GM12801 (cell line): ENCODE measurements around the gene MYORG.

Source experiments
- TF ChIP-seq, protein P1 (sequence below): IDR thresholded peaks from one replicate; pipeline ENCODE4 v1.5.1; 2011; ENCODE audit warnings: control low read depth; ENCODE audit not compliant: insufficient read length; ENCODE audit errors: extremely low read depth

MYORG gene

DNA sequence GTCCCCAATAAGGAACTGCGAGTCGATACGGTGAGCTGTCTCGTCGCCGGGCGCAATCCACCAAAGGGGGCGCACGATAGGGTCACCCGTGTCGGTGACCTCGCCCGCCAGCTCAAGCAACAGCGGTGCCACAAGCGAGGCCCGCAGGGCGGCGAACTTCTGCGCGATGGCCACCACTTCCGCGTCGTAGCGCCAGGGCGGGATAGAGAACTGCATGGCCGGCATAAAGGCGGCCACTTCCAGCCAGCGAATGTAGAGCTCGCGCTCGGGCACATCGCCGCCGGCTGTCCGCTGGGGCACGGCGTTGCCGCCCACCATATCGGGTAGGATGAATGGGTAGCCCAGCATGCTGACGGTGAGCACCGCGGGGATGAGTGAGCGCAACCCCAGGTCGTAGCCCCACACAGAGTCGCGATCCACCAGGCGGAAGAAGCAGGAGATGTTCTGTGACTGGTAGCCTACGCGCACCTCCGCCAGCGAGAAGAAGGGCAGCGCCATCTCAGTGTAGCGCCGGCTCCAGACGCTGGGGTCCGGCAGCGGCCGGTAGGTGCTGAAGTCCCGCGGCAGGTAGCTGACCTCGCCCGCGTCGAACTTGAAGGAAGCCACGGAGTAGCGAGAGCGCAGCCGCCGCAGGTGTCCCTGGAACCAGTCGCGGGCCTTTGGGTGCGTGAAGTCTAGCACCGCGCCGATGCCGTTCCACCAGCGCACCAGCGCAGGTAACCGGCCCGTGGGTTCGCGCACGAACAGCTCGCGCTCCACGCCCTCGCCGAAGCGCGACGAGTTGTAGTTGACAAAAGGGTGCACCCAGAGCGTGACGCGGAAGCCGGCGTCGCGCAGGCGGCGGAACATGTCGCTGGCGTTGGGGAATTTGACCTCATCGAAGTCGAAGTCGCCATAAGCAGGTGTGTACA lies 5.5 kb downstream of the MYORG start:
- TF ChIP-seq, protein P1, sequence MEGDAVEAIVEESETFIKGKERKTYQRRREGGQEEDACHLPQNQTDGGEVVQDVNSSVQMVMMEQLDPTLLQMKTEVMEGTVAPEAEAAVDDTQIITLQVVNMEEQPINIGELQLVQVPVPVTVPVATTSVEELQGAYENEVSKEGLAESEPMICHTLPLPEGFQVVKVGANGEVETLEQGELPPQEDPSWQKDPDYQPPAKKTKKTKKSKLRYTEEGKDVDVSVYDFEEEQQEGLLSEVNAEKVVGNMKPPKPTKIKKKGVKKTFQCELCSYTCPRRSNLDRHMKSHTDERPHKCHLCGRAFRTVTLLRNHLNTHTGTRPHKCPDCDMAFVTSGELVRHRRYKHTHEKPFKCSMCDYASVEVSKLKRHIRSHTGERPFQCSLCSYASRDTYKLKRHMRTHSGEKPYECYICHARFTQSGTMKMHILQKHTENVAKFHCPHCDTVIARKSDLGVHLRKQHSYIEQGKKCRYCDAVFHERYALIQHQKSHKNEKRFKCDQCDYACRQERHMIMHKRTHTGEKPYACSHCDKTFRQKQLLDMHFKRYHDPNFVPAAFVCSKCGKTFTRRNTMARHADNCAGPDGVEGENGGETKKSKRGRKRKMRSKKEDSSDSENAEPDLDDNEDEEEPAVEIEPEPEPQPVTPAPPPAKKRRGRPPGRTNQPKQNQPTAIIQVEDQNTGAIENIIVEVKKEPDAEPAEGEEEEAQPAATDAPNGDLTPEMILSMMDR: no peak

DNA sequence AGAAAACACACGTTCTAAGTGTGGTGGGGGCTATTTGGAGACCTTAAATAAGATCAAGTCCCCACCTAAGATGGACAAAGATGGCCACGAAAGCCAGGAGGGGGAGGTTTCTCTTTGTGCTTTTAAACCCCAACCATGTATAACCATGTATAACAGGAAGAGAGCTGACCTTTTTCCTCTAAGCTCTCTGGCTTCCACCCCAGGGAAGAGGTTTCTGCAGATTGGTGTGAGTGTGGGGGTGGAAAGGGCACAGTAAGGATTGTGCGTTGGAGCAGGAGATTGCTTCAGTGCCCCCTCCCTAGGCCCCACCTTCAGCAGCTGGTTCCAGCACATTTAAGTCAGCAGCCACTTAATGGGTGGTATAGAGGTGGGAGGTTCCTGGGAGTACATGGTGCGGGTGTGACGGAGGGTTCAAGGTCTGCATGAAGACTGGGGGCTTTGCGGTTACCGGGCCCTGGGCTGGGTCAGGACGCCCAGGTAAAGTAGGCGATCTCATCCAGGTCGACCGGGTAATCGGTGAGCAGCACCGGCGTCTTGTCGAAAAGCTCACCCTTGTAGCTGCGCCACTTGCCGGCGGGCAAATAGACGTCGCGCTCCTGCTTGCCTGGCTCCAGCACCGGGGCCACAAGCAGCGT lies 6.2 kb downstream of the MYORG start:
- TF ChIP-seq, protein P1: no peak

DNA sequence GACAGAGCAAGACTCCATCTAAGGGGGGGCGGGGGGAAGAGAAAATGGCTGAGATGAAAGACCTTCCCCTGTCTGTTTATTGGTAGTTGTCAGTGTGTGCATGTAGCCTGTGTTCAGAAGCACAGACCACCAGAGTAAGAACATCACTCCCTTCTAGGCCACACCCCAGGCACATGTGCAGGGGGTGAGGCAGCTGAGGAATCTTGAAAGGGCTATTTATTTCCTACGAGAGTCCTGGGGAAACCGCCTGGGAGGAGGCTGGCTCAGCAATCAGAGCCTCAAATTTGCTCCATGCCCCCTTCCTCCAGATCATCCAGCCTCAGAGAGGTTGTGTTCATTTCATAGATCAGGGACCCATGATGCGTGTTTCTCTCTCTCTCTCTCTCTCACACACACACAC lies 7.1 kb downstream of the MYORG start:
- TF ChIP-seq, protein P1: no peak

DNA sequence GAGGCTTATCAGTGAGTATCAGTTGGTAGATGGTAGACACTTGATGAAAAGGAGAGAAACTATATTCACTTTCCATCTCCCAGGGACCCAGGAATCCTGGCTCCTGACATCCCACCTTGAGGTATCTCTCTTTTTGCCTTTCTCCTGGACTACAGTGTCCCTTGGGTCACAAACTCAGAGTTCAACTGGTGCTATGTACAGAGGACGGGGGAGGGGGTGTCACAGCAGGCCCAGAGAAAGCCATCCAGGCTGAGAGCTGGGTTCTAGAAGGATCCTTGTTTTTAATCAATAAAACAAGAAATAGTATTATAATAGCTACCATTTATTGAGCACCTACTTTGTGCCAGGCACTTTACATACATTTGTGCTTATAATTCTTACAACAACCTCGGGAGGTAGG lies 10.3 kb downstream of the MYORG start:
- TF ChIP-seq, protein P1: no peak

DNA sequence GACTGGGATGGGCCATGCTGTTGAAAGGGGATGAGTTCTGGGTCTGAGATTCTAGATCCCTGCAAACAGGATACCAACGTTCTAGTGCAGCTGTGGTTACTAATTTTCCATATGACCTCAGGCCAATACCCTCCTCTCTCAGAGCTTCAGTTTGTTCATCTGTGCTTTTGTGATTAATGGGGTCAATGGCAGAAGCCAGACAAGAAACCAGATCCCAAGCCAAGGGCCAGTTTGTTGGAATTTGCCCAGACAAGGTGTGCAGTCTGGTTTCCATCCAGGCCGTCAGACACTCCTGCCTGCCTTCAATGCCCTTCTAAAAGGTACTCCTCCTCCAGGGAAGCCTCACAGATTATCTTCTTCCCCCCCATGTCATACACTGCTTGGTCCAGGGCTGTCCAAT lies 11.4 kb downstream of the MYORG start:
- TF ChIP-seq, protein P1: no peak

DNA sequence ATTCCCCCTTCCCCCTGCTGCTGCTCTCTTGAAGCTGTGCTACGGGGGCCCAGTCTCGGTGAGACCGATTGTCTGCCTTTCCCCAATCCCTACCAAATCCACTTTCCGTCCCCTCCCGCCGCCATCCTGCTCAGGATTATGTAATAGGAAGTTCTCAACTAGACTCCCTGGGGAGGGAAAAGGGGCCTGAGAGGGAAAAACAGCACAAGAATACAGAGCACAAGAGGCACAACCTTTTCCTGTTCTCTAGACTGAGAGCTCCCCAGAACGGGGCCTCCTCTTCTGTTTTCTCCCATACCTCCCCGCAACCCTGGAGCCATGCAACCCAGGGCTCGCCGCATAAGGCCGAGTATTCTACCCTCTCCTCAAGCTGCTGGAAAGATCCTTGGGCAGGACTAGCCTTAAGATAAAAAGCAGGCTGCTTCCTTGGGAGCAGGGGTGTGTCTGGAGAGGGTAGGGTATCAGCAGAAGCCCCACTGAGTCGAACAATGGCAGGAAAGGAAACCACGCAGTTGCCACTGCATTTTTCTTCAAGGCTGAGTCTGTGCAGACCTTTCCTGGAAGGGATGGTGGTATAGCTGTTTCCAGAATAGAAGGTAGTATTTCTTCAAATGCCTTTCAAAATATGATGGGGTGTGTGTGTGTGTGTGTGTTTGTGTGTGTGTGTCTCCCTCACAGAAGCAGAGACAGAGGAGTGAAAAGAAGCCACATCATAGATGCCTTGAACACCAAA lies 12.9 kb downstream of the MYORG start:
- TF ChIP-seq, protein P1: no peak

DNA sequence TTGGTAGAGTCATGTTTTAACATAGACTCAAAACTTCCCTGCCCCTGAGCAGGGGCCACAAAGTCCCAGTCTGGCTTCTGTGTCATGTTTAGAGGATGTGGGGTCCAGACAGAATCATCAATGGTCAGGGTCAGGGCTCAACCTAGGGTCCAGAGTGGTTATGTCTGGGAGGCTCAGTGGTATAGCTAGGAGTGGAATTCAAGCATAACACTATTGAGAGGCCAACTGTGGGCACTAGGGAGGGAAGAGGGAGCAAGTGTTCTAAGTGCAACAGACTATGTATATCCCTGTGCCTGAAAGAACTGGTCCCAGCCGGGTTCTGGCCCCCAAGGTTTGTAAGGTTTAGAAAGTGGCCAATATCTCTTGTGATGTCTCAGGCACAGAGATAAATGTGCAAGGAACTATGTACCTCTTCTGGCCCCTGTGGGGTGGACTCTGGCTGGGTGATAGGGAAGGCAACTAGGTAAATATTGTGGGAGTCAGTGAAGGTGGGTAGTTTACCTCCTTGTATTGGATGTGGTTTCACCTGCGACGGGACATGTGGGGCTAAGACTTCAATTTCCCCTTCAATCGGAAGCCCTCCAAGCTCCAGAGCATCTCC lies 14.0 kb downstream of the MYORG start:
- TF ChIP-seq, protein P1: no peak
